Natural killer cell (primary cell): Measurements from ENCODE around the gene VWA1. TPM values are rescaled to one million over a fixed set of nuclear protein-coding genes. Genes with fewer than 3 reads are reported as not detected.

Source experiments
- ATAC-seq, 3 donors: fragments of 150-1000 bp in 2 of 3; fragments of 200-7000 bp in 1 of 3; cut with Tn5 transposase; 1 replicate in 1 of 3; 2 replicates in 2 of 3; pipeline ENCODE4 v1.10.0; 2021; ENCODE audit warnings: mild to moderate bottlenecking in 2 of 3, moderate library complexity in 2 of 3
- DNase-seq, 2 donors: peaks; one replicate each; pipeline versions ENCODE4 v3.0.0 to v3.0.0-alpha.2; 2013 to 2021; ENCODE audit warnings: mixed read lengths in 1 of 2
- H3K27ac ChIP-seq: one replicate; pipeline ENCODE4 v1.5.1; 2013; ENCODE audit warnings: mild to moderate bottlenecking, low read length
- H3K27me3 ChIP-seq: one replicate; pipeline ENCODE4 v1.6.1; 2013; ENCODE audit warnings: low read length; ENCODE audit not compliant: control insufficient read depth, insufficient read depth
- H3K36me3 ChIP-seq: one replicate; pipeline ENCODE4 v1.6.1; 2013; ENCODE audit warnings: low read length; ENCODE audit not compliant: control insufficient read depth, insufficient read depth
- H3K4me1 ChIP-seq: one replicate; pipeline ENCODE4 v1.6.1; 2013; ENCODE audit warnings: low read length; ENCODE audit not compliant: control insufficient read depth, insufficient read depth
- H3K4me3 ChIP-seq: one replicate; pipeline ENCODE4 v1.5.1; 2013; ENCODE audit warnings: low read length
- H3K9me3 ChIP-seq: one replicate; pipeline ENCODE4 v1.6.1; 2013; ENCODE audit warnings: low read length; ENCODE audit not compliant: control insufficient read depth, insufficient read depth
- H3K27ac Mint-ChIP-seq, 2 donors: one replicate each; pipeline ENCODE4 v1.8.0; 2022; ENCODE audit warnings: mild to moderate bottlenecking in 2 of 2, mixed read lengths in 2 of 2, moderate library complexity in 1 of 2
- H3K27me3 Mint-ChIP-seq, 2 donors: one replicate each; pipeline ENCODE4 v1.8.0; 2022; ENCODE audit warnings: low read depth in 2 of 2, mixed read lengths in 2 of 2
- H3K36me3 Mint-ChIP-seq: one replicate; pipeline ENCODE4 v1.8.0; 2022; ENCODE audit warnings: mixed read lengths
- H3K4me1 Mint-ChIP-seq, 2 donors: one replicate each; pipeline ENCODE4 v1.8.0; 2022; ENCODE audit warnings: mixed read lengths in 2 of 2
- H3K4me3 Mint-ChIP-seq: one replicate; pipeline ENCODE4 v1.8.0; 2022; ENCODE audit warnings: mild to moderate bottlenecking, moderate library complexity, mixed read lengths
- H3K9me3 Mint-ChIP-seq, 2 donors: one replicate each; pipeline ENCODE4 v1.8.0; 2022; ENCODE audit warnings: mixed read lengths in 2 of 2
- WGBS: methylation state at CpG from one replicate; pipeline ENCODE4 v1.1.7; 2013; ENCODE audit warnings: missing lambda C conversion rate; ENCODE audit not compliant: insufficient coverage; 5-methylcytosine and 5-hydroxymethylcytosine counted together
- intact Hi-C: fragments of 100-400 bp; cut with micrococcal nuclease; formaldehyde crosslinking; loops from one replicate; pipeline ENCODE4 v1.14.2; 2022
- total RNA-seq, 4 donors: library from RNA; stranded (reverse); fragments of 120-200 nt in 1 of 4; gene quantifications; one replicate each; pipeline versions ENCODE4 v1.2.3 to v1.2.4, GENCODE V29; 2013 to 2022
- TF ChIP-seq, protein P1 (sequence below): fragments of 200-600 bp; IDR thresholded peaks from one replicate; pipeline ENCODE4 v1.8.0; 2022; ENCODE audit warnings: antibody characterized with exemption

VWA1 gene, protein sequence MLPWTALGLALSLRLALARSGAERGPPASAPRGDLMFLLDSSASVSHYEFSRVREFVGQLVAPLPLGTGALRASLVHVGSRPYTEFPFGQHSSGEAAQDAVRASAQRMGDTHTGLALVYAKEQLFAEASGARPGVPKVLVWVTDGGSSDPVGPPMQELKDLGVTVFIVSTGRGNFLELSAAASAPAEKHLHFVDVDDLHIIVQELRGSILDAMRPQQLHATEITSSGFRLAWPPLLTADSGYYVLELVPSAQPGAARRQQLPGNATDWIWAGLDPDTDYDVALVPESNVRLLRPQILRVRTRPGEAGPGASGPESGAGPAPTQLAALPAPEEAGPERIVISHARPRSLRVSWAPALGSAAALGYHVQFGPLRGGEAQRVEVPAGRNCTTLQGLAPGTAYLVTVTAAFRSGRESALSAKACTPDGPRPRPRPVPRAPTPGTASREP
- not detected for total RNA-seq
- total RNA-seq (2013), result not detected

DNA sequence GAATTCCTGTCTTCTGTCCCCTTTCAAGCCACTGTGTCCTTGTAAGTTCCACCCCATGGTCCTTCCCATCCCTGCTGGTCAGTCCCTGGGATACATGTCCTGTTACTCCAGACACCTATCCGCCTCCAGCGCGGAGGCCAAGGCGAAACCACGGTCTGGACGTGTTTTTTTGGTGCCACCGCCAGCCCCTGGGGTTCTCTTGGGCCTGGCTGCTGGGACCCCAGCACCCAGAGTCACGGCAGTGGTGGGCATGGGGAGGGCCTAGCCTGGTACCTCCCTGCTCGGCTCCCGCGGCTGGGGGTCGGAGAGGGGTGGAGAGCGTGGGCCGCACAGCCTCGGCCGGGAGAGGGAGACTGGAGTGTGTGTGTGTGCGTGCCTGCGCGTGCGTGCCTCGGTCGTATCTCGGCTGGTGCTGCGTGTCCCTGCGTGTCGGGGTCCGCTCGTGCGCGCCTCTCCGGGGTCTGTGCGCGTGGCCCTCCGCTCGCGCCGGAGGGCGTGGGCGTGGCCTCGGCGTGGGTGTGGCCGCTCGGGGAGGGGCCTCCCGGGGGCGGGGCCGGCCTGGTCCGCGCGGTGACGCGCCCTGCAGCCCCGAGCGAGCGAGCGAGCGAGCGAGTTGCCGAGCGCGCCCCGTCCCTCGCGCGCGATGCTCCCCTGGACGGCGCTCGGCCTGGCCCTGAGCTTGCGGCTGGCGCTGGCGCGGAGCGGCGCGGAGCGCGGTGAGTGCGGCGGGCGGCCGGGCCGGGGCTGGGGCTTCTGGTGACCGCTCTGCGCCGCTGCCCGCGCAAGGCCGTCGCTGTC, at the start of gene VWA1:
Gene VWA1, plus strand, starts transcription at position 585 of the 798 bp plus-strand sequence. Its CDS starts 59 bp downstream, at position 644.
- peaks cover 0 to 14% of the 10 kb centered on the region in 2 donors for H3K27me3 Mint-ChIP-seq
- H3K36me3 Mint-ChIP-seq, result no peaks in the 10 kb centered on the region
- Histone ChIP-seq H3K4me3 (no peak within 1 kb of the TSS), H3K27ac (no peak within 1 kb of the TSS), H3K36me3 (no peaks in the 10 kb centered on the region), H3K4me1 (peaks cover 21% of the 10 kb centered on the region), H3K9me3 (no peaks in the 10 kb centered on the region), H3K27me3 (peaks cover 38% of the 10 kb centered on the region)
- peak; percentile 51 to 72 for DNase-seq
- peak; percentile 62 to 90 (median 89) for ATAC-seq
- H3K4me3 Mint-ChIP-seq, result peak within 1 kb of the TSS; percentile 58
- no peak within 1 kb of the TSS for H3K27ac Mint-ChIP-seq
- TF ChIP-seq, protein P1, sequence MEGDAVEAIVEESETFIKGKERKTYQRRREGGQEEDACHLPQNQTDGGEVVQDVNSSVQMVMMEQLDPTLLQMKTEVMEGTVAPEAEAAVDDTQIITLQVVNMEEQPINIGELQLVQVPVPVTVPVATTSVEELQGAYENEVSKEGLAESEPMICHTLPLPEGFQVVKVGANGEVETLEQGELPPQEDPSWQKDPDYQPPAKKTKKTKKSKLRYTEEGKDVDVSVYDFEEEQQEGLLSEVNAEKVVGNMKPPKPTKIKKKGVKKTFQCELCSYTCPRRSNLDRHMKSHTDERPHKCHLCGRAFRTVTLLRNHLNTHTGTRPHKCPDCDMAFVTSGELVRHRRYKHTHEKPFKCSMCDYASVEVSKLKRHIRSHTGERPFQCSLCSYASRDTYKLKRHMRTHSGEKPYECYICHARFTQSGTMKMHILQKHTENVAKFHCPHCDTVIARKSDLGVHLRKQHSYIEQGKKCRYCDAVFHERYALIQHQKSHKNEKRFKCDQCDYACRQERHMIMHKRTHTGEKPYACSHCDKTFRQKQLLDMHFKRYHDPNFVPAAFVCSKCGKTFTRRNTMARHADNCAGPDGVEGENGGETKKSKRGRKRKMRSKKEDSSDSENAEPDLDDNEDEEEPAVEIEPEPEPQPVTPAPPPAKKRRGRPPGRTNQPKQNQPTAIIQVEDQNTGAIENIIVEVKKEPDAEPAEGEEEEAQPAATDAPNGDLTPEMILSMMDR, result no peak
- no peaks in the 10 kb centered on the region for H3K9me3 Mint-ChIP-seq
- WGBS, result 7% methylated on average over 89 of the region's 89 CpGs
- peaks cover 0 to 4% of the 10 kb centered on the region in 2 donors for H3K4me1 Mint-ChIP-seq
- intact Hi-C loops, result no loop called here

DNA sequence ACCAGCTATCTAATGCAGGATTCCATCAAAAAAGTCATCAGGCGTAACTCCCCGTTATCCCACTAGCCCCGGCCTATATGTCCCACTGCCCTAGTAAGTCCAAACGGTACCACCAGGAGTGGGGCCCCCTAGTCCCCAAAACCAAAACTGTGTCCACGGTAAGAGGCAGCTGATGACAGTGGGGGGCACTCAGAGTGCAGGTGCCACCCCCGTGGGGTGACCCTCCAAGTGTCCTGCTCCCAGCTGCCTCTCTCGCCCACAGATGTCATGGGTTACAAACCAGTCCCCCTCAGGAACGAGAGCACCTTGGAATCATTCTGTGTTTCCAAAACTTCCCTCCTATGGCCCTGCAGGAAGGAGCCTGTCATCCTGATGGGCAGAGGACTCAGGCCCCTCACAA, 49.6 kb upstream of the VWA1 start:
- TF ChIP-seq, protein P1, result no peak
- no peaks in the 10 kb centered on the region for H3K27me3 ChIP-seq
- H3K27ac ChIP-seq, result no peak overlapping the region
- no peak overlapping the region for H3K4me3 ChIP-seq
- Mint-ChIP-seq H3K9me3 (no peaks in the 10 kb centered on the region), H3K4me3 (no peak overlapping the region), H3K27ac (no peak overlapping the region), H3K27me3 (no peaks in the 10 kb centered on the region), H3K4me1 (no peaks in the 10 kb centered on the region), H3K36me3 (no peaks in the 10 kb centered on the region)
- H3K9me3 ChIP-seq, result no peaks in the 10 kb centered on the region
- intact Hi-C loops, result no loop called here
- H3K4me1 ChIP-seq, result no peaks in the 10 kb centered on the region
- H3K36me3 ChIP-seq, result peaks cover 51% of the 10 kb centered on the region
- WGBS, result 95% methylated on average over 8 of the region's 8 CpGs
- DNase-seq, result no peak
- ATAC-seq, result no peak

DNA sequence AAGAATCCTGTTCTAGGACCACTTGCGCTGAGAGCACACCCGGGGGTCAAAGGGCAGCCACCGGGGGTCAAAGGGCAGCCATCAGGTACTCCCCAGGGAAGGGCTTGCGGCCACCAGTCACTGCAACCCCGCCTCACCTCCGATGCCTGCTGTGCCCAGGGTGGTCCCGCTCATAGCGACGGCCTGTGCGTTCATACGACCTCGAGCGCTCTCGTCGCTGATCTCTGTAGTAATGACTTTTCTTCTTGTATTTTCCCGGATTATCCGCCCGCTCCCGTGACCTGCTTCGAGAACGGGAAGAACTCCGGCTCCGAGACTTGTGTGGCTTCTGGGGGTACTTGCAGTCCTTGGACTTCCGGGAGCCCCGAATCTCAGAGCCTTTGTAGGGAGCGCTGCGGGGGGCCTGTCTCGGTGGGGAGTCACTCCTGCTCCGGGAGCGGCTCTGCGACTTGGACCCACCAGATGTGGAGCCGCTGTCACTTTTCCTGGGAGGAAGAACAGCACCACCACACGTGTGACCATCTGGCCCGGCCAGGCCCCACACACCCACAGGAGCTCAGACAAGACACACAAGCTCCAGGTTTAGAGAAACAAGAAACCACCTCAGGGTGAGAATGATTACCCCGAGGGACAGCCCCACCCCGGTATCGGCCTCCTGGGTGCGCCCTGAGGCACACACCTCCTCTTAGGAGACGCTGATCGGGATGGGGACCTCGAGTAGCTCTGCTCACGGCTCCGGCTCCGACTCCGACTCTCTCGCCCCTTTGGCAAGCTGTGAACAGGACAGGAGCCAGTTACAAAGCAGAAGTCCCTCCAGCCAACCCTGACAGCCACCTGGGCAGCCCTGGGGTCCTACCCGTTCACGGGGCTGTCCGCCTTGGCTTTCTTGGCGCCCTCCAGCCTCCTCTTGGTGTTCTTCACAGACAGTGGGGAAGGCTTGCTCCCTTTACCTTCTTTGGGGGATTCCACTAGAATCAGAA, 48.1 kb upstream of the VWA1 start:
- TF ChIP-seq, protein P1, result no peak
- no peak overlapping the region for H3K4me3 ChIP-seq
- Mint-ChIP-seq H3K4me3 (no peak overlapping the region), H3K27me3 (no peaks in the 10 kb centered on the region), H3K27ac (no peak overlapping the region), H3K4me1 (peaks cover 0 to 7% of the 10 kb centered on the region in 2 donors), H3K9me3 (no peaks in the 10 kb centered on the region), H3K36me3 (peaks cover 6% of the 10 kb centered on the region)
- ATAC-seq, result no peak
- no peaks in the 10 kb centered on the region for H3K27me3 ChIP-seq
- DNase-seq, result no peak
- WGBS, result 98% methylated on average over 50 of the region's 50 CpGs
- peaks cover 64% of the 10 kb centered on the region for H3K36me3 ChIP-seq
- H3K4me1 ChIP-seq, result no peaks in the 10 kb centered on the region
- intact Hi-C loops, result no loop called here
- no peak overlapping the region for H3K27ac ChIP-seq
- no peaks in the 10 kb centered on the region for H3K9me3 ChIP-seq
